LNCAP (cell line): ENCODE measurements around the gene ATP1B3.

Experiments used
- TF ChIP-seq, protein P1 (sequence below): fragments of 450-650 bp; IDR thresholded peaks from 2 replicates; pipeline ENCODE4 v1.5.1; 2017; ENCODE audit warnings: mild to moderate bottlenecking

ATP1B3 gene

DNA sequence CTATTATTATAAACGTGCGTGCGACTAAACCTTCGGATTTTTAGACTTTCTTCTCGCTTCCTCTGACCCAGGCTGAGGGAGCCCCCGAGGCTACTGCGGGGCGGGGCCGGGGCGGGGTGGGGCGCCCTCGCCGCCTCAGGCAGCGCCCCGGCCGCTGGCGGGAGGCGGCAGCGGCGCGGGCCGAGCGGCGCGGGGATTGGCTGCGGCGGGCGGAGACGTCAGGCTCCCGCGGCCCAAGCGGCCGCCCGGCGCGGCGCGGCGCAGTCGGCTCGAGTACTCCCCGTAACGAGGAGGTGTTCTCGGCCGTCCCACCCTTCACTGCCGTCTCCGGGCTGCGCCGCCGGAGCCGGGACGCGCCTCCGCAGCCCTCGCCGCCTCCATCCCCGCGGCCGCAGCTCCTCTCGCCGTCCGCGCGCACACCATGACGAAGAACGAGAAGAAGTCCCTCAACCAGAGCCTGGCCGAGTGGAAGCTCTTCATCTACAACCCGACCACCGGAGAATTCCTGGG, at the start of gene ATP1B3:
TSS of gene ATP1B3 (plus strand) at position 263 of the 510 bp plus-strand sequence. CDS start at position 422, 159 bp downstream.
- TF ChIP-seq, protein P1, sequence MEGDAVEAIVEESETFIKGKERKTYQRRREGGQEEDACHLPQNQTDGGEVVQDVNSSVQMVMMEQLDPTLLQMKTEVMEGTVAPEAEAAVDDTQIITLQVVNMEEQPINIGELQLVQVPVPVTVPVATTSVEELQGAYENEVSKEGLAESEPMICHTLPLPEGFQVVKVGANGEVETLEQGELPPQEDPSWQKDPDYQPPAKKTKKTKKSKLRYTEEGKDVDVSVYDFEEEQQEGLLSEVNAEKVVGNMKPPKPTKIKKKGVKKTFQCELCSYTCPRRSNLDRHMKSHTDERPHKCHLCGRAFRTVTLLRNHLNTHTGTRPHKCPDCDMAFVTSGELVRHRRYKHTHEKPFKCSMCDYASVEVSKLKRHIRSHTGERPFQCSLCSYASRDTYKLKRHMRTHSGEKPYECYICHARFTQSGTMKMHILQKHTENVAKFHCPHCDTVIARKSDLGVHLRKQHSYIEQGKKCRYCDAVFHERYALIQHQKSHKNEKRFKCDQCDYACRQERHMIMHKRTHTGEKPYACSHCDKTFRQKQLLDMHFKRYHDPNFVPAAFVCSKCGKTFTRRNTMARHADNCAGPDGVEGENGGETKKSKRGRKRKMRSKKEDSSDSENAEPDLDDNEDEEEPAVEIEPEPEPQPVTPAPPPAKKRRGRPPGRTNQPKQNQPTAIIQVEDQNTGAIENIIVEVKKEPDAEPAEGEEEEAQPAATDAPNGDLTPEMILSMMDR, result no peak

DNA sequence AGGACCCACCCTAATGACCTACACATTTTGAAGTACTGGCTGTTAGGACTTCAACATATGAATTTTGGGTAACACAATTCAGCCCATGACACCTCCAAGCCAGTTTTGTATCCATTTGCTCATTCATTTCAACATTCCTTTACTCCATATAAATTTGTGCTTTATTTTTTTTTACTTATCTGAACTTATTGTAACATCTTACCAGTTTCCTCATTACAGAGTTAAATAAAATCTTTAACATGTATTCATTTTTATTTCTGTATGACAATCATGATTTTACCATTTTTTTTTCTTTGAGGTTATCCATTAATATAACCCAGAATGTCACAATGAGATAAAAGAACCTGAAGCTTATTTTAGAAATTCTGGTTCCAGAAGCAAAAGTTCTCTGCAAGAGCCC, 48.0 kb upstream of the ATP1B3 start:
- TF ChIP-seq, protein P1, result no peak

DNA sequence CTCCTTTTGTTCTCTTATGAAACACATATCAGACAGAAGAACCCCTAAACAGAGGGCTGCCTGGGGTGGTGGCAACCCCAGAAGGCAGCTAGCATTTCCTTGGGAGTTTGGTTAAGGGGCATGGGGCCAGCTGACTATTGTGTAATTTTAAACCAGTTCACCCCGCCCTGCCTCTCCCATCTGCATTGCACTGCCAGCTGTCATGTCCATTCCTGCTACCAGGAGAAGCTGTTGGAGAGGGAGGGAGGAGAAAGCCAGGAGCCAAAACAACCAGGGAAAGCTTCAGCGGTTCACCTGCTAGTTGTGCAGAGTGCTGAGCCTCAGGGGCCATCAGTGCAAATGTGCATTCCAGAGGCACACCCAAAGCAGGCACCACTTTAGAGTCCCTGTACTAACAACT, 47.6 kb upstream of the ATP1B3 start:
- TF ChIP-seq, protein P1, result no peak

DNA sequence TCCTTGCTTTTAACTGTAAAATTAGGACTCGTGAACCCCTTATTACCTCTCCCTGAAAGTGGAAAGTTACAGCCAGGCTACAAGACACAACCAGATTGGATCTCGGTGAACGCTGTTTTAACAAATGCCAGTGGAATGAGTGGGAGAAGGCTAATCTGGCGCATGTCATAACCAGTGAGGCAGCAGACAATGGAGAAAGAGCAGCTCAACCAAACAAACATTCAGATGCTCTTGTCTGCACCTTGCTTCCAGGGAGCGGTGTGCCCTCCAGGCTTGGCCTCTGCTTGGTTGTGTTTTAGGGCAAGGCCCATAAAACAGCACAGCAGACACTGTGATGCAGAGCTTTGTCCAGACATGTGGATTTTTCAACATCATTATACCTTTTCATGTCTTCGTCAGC, 45.9 kb upstream of the ATP1B3 start:
- TF ChIP-seq, protein P1, result no peak

DNA sequence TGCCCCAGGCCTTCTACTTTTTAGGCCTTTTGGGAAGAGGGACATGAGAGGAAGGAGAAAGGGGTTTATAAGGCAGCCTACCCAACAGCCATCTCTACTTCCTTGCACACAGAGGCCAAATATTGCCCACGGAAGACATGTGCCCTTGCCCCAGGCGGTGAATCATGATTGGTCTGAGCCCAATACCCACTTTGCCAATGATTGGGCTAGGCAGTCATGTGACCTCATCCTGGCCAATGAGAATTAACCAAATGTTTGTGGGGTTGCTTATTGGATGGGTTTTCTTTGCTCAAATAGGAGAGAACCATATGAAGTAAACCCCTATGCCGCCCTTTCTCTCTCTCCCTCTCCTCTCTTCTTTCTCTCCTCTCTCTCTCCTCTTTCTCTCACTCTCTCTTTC, 42.2 kb upstream of the ATP1B3 start:
- TF ChIP-seq, protein P1, result no peak

DNA sequence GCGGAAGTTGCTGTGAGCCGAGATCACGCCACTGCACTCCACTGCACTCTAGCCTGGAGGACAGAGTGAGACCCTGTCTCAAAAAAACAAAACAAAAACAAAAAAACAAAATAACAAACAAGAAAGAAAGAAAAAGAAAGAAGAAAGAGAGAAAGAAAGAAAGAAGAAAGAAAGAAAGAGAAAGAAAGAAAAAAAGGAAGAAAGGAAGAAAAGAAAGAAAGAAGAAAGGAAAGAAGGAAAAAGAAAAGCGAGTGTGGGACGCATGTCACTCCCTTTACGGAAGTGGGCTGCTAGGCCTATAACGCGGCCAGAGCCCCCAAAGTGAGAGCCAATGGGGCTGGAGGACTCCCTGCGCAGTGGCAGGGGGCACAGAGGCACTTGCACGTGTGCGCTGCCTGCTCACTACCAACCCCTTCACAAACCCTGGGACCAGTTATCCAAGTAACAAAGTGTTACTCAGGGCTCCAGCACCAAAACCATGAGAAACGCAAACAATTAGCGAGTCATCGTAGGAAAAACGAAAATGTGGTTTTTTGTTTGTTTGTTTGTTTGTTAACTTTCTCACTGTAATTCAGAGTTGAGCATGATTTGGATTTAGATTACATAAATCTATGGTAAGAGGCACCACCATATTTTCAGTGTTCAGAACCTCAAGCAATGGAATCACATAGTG, 40.8 kb upstream of the ATP1B3 start:
- TF ChIP-seq, protein P1, result no peak

DNA sequence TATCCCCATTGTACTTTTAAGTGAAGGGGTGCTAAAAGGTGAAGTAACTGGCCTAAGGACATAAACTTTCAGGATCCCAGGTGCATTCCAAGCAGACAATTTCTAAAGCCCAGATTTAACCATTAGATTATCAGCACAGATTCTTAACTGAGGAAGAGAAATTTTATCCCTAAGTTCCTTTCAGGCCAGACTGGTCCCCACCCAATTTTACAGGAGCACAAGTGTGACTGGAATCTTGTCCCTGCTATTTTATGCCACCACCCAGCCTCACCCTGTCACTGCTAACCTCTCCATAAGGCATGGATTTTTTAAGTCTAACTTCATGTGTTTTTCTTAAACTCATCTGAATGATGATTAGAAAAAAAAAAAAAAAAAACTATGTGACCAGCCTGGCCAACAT, 37.1 kb upstream of the ATP1B3 start:
- TF ChIP-seq, protein P1, result no peak
